ENCODE measurements around the gene ARHGAP4. TPM values are rescaled to one million over a fixed set of nuclear protein-coding genes. Genes with fewer than 3 reads are reported as not detected.

ARHGAP4 gene
- total and polyA plus RNA-seq, 2 donors (not counting 1 experiment from before 2014, with no cell fraction given): 0.51 to 1.5 TPM

DNA sequence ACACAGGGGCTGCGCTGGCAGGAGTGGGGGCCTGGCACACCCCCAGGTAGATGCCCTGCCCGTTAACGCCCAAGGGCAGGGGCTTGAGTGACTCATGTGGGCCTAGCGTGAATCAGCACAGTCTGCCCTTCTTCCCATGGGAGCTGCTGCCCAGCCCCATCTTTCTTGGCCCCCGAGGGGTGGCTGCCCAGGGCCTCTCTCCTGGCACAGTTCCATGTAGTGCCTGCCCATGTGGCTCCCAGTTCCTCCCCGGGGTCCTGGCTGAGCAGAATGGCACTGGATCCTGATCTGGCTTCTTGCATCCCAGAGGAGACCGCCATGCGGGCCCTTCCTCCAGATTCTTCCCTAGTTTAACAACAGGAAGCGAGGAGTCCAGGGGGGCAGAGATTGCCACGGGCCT lies 23.7 kb downstream of the ARHGAP4 start:
- peaks cover 3% of the 10 kb centered on the region for H3K4me1 ChIP-seq (ENCODE audit: control insufficient read depth, extremely low read depth, insufficient read depth, low read length)
- H3K9ac ChIP-seq (ENCODE audit: insufficient read depth, low read length): no peak overlapping the region
- H4K20me1 ChIP-seq (ENCODE audit: control insufficient read depth, extremely low read depth, insufficient read depth, low read length): no peaks in the 10 kb centered on the region
- no peaks in the 10 kb centered on the region for H3K79me2 ChIP-seq (ENCODE audit: control insufficient read depth, insufficient read depth, low read length)
- H2AFZ ChIP-seq (ENCODE audit: low read length): no peak overlapping the region
- H3K9me3 ChIP-seq (ENCODE audit: control insufficient read depth, insufficient read depth, low read depth, low read length): no peaks in the 10 kb centered on the region
- H3K4me2 ChIP-seq (ENCODE audit: extremely low read depth, insufficient read depth, low read length): no peak overlapping the region
- no peaks in the 10 kb centered on the region for H3K36me3 ChIP-seq (ENCODE audit: control insufficient read depth, insufficient read depth, low read length)
- TF ChIP-seq, protein P1, sequence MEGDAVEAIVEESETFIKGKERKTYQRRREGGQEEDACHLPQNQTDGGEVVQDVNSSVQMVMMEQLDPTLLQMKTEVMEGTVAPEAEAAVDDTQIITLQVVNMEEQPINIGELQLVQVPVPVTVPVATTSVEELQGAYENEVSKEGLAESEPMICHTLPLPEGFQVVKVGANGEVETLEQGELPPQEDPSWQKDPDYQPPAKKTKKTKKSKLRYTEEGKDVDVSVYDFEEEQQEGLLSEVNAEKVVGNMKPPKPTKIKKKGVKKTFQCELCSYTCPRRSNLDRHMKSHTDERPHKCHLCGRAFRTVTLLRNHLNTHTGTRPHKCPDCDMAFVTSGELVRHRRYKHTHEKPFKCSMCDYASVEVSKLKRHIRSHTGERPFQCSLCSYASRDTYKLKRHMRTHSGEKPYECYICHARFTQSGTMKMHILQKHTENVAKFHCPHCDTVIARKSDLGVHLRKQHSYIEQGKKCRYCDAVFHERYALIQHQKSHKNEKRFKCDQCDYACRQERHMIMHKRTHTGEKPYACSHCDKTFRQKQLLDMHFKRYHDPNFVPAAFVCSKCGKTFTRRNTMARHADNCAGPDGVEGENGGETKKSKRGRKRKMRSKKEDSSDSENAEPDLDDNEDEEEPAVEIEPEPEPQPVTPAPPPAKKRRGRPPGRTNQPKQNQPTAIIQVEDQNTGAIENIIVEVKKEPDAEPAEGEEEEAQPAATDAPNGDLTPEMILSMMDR (conservative IDR thresholded peaks at IDR 0.05 in 1 of 2, IDR thresholded peaks at IDR 0.05 in 1 of 2; ENCODE audit: low read depth in 1 of 2, low read length in 2 of 2): no peak
- TF ChIP-seq EZH2 (IDR thresholded peaks at IDR 0.05; ENCODE audit: low read length, missing control alignments): no peak
- no peak overlapping the region for H3K4me3 ChIP-seq (replicated peaks in 1 of 4; ENCODE audit: control extremely low read depth in 1 of 4, insufficient read depth in 1 of 4, low read depth in 3 of 4, low read length in 4 of 4)
- no peaks in the 10 kb centered on the region for H3K27me3 ChIP-seq (ENCODE audit: control insufficient read depth, insufficient read depth, low read length)
- DNase-seq (ENCODE audit: low read depth in 2 of 2): no peak
- H3K27ac ChIP-seq (ENCODE audit: insufficient read depth, low read length): no peak overlapping the region

DNA sequence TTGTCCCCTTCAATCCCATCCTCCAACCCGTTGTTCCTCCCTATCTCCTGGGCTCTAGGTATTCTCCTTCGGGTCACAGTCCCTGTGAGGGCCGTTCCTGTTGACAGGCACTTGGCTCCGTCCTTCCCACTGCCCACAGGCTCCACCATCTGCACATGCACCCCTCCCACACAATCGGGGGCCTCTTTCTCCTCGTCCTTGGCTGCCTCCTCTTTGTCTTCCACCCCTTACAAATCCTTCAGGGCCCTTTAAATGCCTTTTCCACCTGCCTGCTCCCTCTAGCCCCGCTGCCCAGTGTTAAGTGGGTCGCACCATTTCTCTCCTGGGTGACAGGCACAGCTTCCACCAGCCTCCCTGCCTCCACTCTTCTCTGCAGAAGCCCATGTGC lies 24.3 kb downstream of the ARHGAP4 start:
- Histone ChIP-seq H3K27ac (ENCODE audit: insufficient read depth, low read length) (no peak overlapping the region), H3K9me3 (ENCODE audit: control insufficient read depth, insufficient read depth, low read depth, low read length) (no peaks in the 10 kb centered on the region), H3K4me3 (replicated peaks in 1 of 4; ENCODE audit: control extremely low read depth in 1 of 4, insufficient read depth in 1 of 4, low read depth in 3 of 4, low read length in 4 of 4) (no peak overlapping the region), H3K79me2 (ENCODE audit: control insufficient read depth, insufficient read depth, low read length) (no peaks in the 10 kb centered on the region), H4K20me1 (ENCODE audit: control insufficient read depth, extremely low read depth, insufficient read depth, low read length) (no peaks in the 10 kb centered on the region), H3K4me1 (ENCODE audit: control insufficient read depth, extremely low read depth, insufficient read depth, low read length) (peaks cover 3% of the 10 kb centered on the region), H2AFZ (ENCODE audit: low read length) (no peak overlapping the region), H3K9ac (ENCODE audit: insufficient read depth, low read length) (no peak overlapping the region), H3K27me3 (ENCODE audit: control insufficient read depth, insufficient read depth, low read length) (no peaks in the 10 kb centered on the region), H3K36me3 (ENCODE audit: control insufficient read depth, insufficient read depth, low read length) (no peaks in the 10 kb centered on the region), H3K4me2 (ENCODE audit: extremely low read depth, insufficient read depth, low read length) (no peak overlapping the region)
- TF ChIP-seq EZH2 (IDR thresholded peaks at IDR 0.05; ENCODE audit: low read length, missing control alignments): no peak
- TF ChIP-seq, protein P1 (conservative IDR thresholded peaks at IDR 0.05 in 1 of 2, IDR thresholded peaks at IDR 0.05 in 1 of 2; ENCODE audit: low read depth in 1 of 2, low read length in 2 of 2): no peak
- no peak for DNase-seq (ENCODE audit: low read depth in 2 of 2)

DNA sequence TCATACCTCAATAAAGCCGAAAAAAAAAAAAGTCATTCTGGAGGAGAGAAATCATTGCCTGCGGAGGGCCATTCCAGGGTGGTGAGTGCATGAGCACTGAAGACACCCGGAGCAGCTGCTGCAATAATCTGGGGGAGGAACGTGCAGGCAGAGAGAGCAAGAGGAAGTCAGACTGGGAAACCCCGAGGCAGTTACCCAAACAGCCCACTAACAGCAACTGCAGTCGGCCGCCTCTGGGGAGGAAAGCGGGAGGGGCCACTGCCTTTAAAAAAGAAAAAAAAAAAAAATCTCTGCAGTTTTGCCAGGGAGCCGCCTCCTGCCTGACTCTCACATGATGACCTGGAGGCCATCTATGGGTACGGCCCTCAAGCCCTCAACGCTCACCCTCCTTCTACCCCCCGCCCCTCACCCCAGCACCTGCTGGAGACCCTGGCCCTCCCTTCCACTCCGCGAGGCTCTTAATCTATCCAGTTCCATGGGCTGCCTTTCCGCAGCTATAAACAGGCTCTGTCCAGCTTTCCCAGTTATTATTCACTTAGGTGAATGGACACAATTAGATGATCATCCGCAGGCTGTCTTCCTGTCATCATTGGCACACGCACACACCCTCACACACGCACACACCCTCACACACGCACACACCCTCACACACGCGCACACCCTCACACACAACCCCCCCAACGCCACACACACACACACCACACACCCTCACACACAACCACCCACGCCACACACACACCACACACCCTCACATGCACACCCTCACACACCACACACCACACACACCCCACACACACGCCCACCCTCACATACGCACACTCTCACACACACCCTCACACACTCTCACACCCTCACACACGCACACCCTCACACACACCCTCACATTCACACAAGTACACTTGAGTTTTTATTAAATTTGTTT lies 25.0 kb downstream of the ARHGAP4 start:
- Histone ChIP-seq H4K20me1 (ENCODE audit: control insufficient read depth, extremely low read depth, insufficient read depth, low read length) (no peaks in the 10 kb centered on the region), H3K4me3 (replicated peaks in 1 of 4; ENCODE audit: control extremely low read depth in 1 of 4, insufficient read depth in 1 of 4, low read depth in 3 of 4, low read length in 4 of 4) (no peak overlapping the region), H3K9ac (ENCODE audit: insufficient read depth, low read length) (no peak overlapping the region), H3K4me2 (ENCODE audit: extremely low read depth, insufficient read depth, low read length) (peak overlapping the region; percentile 35), H3K9me3 (ENCODE audit: control insufficient read depth, insufficient read depth, low read depth, low read length) (no peaks in the 10 kb centered on the region), H3K27ac (ENCODE audit: insufficient read depth, low read length) (no peak overlapping the region), H3K4me1 (ENCODE audit: control insufficient read depth, extremely low read depth, insufficient read depth, low read length) (peaks cover 3% of the 10 kb centered on the region), H3K36me3 (ENCODE audit: control insufficient read depth, insufficient read depth, low read length) (no peaks in the 10 kb centered on the region), H2AFZ (ENCODE audit: low read length) (no peak overlapping the region), H3K27me3 (ENCODE audit: control insufficient read depth, insufficient read depth, low read length) (no peaks in the 10 kb centered on the region), H3K79me2 (ENCODE audit: control insufficient read depth, insufficient read depth, low read length) (no peaks in the 10 kb centered on the region)
- peak; percentile 61 to 81 for DNase-seq (ENCODE audit: low read depth in 2 of 2)
- no peak for TF ChIP-seq EZH2 (IDR thresholded peaks at IDR 0.05; ENCODE audit: low read length, missing control alignments)
- TF ChIP-seq, protein P1 (conservative IDR thresholded peaks at IDR 0.05 in 1 of 2, IDR thresholded peaks at IDR 0.05 in 1 of 2; ENCODE audit: low read depth in 1 of 2, low read length in 2 of 2): no peak

Data from fibroblast of lung (primary cell).